VCaP (cell line): ENCODE measurements around the gene SLC4A5.

Experiments
- H3K27ac ChIP-seq: fragments of 450-650 bp; 2 replicates; pipeline ENCODE4 v1.5.1; 2017
- CTCF ChIP-seq: fragments of 450-650 bp; conservative IDR thresholded peaks from 2 replicates; pipeline ENCODE4 v1.5.1; 2017; ENCODE audit warnings: mild to moderate bottlenecking, moderate library complexity

SLC4A5 gene

GRCh38 chr2:74314107-74314506 lies 29.1 kb downstream of the SLC4A5 start:
- no peak for TF ChIP-seq CTCF
- H3K27ac ChIP-seq = no peak overlapping the region

DNA sequence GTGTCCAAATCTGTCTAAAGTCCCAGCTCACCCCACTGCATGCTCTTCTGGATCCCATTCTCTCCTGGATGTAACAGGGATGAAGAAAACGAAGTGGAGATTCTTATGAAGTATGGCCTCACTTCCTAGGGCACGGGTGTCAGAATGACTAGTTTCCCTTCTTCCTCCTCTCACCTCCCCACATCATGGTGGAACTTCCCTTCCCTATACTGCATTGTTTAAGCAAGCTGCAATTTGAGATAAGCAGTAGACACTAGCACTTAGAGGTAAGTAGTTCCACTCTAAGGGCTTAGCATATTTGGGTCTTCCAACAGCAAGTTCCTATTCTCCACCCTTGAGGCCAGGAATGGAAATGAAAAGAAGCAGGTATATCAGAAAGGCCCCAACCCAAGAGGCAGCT lies 29.7 kb downstream of the SLC4A5 start:
- TF ChIP-seq CTCF = no peak
- no peak overlapping the region for H3K27ac ChIP-seq

DNA sequence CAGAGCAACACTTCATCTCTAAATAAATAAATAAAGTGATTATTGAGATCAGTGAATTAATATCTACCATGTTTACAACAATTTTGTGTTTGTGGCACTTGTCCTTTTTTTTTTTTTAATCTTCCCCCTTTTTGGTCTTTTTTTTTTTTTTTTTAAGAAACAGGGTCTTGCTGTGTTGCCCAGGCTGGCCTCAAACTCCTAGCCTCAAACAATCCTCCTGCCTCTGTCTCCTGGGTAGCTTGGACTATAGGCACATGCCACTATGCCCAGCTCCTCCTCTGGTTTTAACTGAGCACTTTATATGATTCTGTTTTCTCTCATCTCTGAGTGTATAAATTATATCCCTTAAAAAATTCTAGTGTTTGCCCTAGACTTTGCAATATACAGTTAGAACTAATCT lies 30.3 kb downstream of the SLC4A5 start:
- H3K27ac ChIP-seq = no peak overlapping the region
- no peak for TF ChIP-seq CTCF

DNA sequence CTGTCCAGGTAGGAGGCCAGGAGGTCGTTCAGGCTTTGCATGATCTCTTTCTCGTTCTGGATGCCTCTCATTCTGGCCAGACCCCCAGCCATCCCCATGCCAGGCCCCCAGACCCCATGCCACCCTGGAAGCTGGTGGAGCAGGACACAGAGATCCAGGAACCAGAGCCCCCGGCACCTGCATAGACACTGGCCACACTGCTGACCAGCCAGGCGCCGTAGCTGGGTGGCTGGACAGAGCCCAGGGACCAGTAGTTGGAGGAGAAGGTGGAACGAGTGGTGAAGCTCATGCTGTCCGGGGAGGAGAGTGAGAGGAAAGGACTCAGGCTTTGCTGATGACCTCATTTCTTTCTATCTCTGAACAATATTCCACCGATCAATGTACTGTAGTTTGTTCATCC lies 35.5 kb downstream of the SLC4A5 start:
- no peak for TF ChIP-seq CTCF
- H3K27ac ChIP-seq = no peak overlapping the region

- TF ChIP-seq CTCF = no peak
- H3K27ac ChIP-seq = no peak overlapping the region
These were observed 38.7 kb downstream of the SLC4A5 start for GRCh38 chr2:74304332-74305148.

DNA sequence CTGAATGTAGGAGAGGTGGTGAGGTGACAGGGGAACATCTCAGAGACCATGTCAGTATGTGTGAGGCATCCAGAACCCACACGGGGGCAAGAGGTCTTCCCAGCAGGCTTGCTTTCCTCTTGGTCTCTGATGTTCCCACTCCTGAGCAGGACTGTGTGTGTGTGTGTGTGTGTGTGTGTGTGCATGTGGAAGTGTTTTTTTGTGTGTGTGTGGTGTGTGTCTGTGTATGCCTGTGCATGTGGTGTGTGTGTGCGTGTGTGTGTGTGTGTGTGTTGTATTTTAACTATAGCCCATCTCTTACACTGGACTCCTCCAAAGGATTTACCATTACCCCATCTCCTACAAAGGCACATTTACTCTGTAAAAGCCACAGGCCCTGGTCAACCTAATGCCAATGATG lies 40.4 kb downstream of the SLC4A5 start:
- H3K27ac ChIP-seq = no peak overlapping the region
- TF ChIP-seq CTCF = no peak

- TF ChIP-seq CTCF = no peak
- no peak overlapping the region for H3K27ac ChIP-seq
These were observed 42.0 kb downstream of the SLC4A5 start for GRCh38 chr2:74301262-74301661.
